HG03460 (cell line): Measurements from ENCODE around the gene MAST4.
"Not testable (repeated sequence)": the region's sequence is repeated elsewhere in the genome, so short reads cannot be mapped to it uniquely, and the experiment has no call there.

Experiments
- ATAC-seq: cut with Tn5 transposase; IDR thresholded peaks from one replicate; pipeline ENCODE4 v1.9.1; 2021; ENCODE audit not compliant: unreplicated experiment

The MAST4 gene

GRCh38 chr5:67102708-67103107 lies 506.5 kb downstream of the MAST4 start:
- ATAC-seq: no peak

DNA sequence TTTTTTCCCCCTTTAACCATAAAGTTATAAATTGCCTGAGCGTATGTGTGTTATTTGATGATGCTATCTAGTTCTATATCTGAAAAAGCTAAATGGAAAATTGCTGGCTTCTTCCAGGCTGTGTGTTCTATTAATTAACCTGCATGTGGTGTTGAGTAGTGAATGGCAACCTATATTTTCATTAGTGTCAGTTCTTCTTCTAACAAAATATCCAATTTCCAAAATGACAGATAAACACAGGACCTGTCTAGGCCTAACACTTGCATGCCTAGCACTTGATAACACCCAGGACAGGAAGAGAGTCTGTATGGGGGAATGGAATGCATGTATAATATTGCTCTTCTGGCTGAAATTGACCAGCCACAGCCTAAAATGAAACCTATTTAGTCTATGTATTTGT lies 508.7 kb downstream of the MAST4 start:
- ATAC-seq: no peak

DNA sequence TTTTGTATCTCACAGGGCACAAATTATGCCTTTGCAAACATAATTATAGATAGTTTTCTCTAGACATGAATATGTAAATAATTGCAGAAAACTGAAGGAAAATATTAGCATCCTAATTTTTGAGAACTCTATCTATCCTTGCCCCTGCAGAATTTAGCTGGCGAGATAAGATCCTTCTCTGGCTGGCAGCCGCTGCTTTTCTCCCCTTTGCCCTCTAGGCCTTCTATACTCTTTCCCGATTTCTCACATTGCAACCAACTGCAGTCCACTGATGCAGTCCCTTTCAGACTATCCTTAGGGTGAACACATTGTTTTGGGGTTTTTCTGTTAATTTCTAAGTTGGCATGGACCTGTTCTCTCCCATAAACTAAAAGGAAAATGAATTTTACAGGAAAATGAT lies 509.1 kb downstream of the MAST4 start:
- ATAC-seq: no peak

GRCh38 chr5:67106626-67107342 lies 510.6 kb downstream of the MAST4 start:
- ATAC-seq: no peak

- ATAC-seq: no peak
Observed at GRCh38 chr5:67111779-67112178, 515.6 kb downstream of the MAST4 start.

DNA sequence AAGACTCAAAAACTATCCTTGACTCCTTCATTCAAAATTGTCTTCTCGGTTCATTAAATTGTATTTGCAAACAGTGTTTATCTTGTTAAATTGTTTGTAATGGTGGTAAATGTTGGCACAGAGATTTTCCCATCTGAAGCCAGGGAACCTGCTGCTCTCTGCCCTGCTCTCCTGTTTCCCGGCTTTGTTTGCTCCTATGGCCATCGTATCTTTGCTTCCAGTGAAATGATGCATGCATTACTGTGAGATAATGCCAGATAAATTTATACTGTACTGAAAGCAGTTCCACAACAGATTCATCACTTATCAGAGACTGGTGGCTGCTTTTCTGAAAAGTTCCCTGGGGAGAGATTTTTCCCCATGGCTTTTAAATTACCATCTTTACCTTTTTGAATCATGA lies 519.1 kb downstream of the MAST4 start:
- ATAC-seq: no peak

GRCh38 chr5:67115817-67116216 lies 519.6 kb downstream of the MAST4 start:
- no peak for ATAC-seq

GRCh38 chr5:67118050-67118620 lies 521.9 kb downstream of the MAST4 start:
- ATAC-seq: no peak

GRCh38 chr5:67119010-67119409 lies 522.8 kb downstream of the MAST4 start:
- ATAC-seq: no peak

GRCh38 chr5:67120032-67120431 lies 523.8 kb downstream of the MAST4 start:
- no peak for ATAC-seq

- no peak for ATAC-seq
Observed at GRCh38 chr5:67123819-67124218, 527.6 kb downstream of the MAST4 start.

DNA sequence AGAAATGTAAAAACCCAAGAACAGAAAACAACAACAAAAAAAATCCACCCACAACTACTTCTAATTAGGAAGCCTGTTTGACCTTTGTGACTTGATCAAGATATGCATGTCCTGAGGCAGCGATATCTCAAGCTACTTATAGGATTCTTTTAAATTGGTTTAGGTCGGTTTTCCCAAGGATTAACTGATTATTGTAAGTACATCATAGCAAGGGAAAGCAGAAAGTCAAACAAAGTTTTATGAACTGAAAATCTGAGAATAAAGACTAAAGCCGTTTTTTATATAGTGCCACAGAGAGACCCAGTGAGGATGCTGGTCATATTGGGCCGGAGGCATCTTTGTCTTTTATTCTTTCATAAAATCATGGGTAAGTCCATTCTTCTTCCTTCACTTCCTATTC lies 528.4 kb downstream of the MAST4 start:
- ATAC-seq: no peak

DNA sequence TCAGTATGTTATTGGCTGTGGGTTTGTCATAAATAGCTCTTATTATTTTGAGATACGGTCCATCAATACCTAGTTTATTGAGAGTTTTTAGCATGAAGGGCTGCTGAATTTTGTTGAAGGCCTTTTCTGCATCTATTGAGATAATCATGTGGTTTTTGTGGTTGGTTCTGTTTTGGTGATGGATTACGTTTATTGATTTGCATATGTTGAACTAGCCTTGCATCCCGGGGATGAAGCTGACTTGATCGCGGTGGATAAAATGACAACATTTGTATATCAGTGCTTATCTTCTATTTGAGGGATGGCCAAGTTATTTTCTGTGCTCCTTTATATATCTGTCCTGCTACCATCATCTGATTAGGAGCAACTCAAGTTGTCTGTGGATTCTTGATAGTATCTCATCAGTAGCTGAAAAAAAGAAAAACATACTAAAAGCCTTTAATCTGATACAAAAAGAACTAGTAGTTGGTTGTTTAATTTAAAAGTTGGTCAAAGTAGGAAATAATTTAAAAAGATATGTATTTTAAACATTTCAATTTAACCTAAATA lies 531.2 kb downstream of the MAST4 start:
- ATAC-seq: not testable (repeated sequence)

GRCh38 chr5:67129768-67130167 lies 533.6 kb downstream of the MAST4 start:
- ATAC-seq: no peak

- ATAC-seq: no peak
Observed at GRCh38 chr5:67133217-67133616, 537.0 kb downstream of the MAST4 start.

GRCh38 chr5:67133776-67134175 lies 537.6 kb downstream of the MAST4 start:
- no peak for ATAC-seq

DNA sequence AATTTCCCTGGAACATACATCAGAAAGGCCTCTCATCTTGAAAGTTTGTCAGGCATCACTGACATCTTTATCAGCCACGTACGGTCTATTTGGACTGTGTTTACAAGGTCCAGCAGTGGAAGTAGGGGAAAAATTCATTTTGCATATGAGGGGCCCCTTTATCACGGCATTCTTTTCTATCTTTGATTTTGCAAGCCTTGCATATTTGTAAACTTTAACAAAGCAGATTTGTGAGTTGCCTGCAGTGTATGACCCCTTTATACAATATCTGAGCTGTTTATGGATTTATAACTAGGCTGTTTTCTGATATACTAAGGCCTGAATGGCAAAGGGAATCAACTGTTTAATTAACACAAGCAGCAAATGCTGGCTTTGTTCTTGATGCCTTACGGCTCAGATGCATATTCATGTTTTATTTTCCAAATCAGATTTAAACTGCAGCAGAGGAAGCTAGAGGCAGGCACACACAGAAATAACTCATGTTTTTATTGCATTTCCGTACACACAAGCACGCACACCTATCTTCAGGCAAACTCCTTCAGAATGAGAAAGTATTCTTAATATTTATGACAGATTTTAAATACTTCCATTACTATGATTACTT lies 539.3 kb downstream of the MAST4 start:
- ATAC-seq: no peak

DNA sequence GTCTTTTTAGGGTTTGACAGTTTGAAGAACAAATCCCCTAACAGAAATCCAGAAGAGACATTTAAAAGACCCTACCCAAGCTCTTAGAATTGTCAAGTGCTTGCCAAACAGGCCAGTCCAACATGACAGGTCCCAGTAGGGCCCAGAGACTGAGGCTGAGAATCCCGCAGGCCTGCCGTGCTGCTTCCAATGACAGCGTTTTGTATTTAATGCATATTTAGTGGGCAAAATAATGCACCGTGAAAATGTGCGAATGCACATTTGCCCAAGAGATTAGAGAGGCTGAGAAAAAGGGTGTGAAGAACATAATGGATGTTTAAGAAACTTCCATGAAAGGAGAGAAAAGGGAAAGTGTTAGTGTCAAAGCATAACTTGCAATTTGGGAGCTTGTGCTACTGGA lies 542.8 kb downstream of the MAST4 start:
- no peak for ATAC-seq

- ATAC-seq: no peak
Observed at GRCh38 chr5:67140413-67140812, 544.2 kb downstream of the MAST4 start.

- ATAC-seq: no peak
Observed at GRCh38 chr5:67141644-67142043, 545.5 kb downstream of the MAST4 start.

DNA sequence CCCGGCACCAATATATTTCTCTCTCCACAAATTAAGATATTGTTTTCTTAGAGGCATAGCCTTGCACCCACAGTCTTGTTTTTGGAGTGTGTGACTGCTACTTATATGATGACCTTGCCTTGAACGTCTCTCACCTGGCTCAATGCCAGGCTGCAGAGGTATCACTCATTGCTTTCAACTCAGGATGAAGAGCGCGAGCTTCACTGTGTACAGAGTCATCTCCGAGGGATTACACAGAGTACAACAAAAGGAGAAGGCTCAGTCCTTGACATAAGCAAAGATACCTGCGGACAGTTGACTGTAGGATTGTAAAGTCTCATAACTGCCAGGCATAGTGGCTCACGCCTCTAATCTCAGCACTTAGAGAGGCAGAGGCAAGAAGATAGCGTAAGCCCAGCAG lies 546.6 kb downstream of the MAST4 start:
- no peak for ATAC-seq

DNA sequence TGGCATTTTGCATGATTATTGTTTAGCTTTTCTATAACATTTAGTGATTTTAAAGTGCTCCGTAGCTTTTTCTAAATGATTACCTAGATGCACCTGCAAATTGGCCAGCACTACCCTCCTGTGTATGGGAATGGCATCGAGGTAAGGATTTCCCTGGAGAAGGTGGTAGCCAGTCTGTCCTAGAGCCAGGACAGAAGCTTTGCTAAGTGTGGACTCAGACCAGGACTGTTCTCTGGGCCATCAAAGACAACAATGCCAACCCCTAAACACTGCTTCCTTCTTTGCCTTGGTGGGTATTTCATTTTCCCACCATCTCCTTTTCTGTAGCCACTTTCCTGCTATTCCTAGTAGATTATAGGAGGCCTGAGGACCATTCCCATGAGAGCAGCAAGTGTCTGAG lies 547.4 kb downstream of the MAST4 start:
- no peak for ATAC-seq
